T-helper 2 cell treated with Interferon-gamma antibody and Interleukin-4, amounts not matched to agents 5 μg/mL and 100 μg/mL, for 36 hours (primary cell): Measurements from ENCODE around the gene JPT1.

Experiments used
- DNase-seq: peaks from one replicate; pipeline ENCODE4 v3.0.0; 2021; ENCODE audit warnings: low spot score
- H3K27ac Mint-ChIP-seq: one replicate; pipeline ENCODE4 v1.8.0; 2021; ENCODE audit warnings: mild to moderate bottlenecking, mixed read lengths
- H3K27me3 Mint-ChIP-seq: one replicate; pipeline ENCODE4 v1.8.0; 2021; ENCODE audit warnings: low read depth, mixed read lengths
- H3K36me3 Mint-ChIP-seq: one replicate; pipeline ENCODE4 v1.8.0; 2021; ENCODE audit warnings: low read depth, mixed read lengths
- H3K4me1 Mint-ChIP-seq: one replicate; pipeline ENCODE4 v1.8.0; 2021; ENCODE audit warnings: low read depth, mixed read lengths
- H3K4me3 Mint-ChIP-seq: one replicate; pipeline ENCODE4 v1.8.0; 2022; ENCODE audit warnings: mild to moderate bottlenecking, moderate library complexity, mixed read lengths
- H3K9me3 Mint-ChIP-seq: one replicate; pipeline ENCODE4 v1.8.0; 2021; ENCODE audit warnings: mixed read lengths

JPT1 gene

DNA sequence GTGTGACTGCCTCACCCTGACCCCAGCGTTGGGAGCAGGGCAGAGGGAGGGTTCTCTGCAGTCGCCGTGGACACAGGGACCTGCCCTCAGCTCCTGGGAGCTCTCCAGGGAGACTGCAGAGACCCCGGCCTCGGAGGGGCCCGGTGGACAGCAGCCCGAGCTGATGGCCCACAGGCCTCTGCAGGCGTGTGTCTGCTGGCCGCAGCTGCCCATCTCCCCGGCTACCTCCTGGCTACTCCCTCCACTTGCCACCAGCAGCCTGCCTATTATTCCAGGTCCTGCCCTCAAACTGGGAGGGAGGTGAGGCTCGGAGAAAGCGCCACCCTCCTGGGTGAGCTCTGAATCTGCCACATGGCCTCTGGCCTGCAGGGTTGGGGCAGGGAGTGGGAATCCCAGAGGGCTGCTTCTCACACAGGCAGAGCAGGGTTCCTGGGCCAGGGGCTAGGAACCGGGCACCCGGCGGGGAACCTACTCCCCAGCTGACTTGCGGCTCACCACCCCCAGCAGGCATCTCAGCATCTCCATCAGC is 59.4 kb downstream of the JPT1 start:
- no peak for DNase-seq
- Mint-ChIP-seq H3K4me1 (peaks cover 8% of the 10 kb centered on the region), H3K27ac (no peak overlapping the region), H3K9me3 (no peaks in the 10 kb centered on the region), H3K27me3 (no peaks in the 10 kb centered on the region), H3K36me3 (peaks cover 2% of the 10 kb centered on the region), H3K4me3 (no peak overlapping the region)

GRCh38 chr17:75093548-75094158 is 60.7 kb downstream of the JPT1 start:
- Mint-ChIP-seq H3K27me3 (no peaks in the 10 kb centered on the region), H3K4me3 (no peak overlapping the region), H3K9me3 (no peaks in the 10 kb centered on the region), H3K27ac (no peak overlapping the region), H3K36me3 (peaks cover 2% of the 10 kb centered on the region), H3K4me1 (peaks cover 20% of the 10 kb centered on the region)
- DNase-seq = no peak

DNA sequence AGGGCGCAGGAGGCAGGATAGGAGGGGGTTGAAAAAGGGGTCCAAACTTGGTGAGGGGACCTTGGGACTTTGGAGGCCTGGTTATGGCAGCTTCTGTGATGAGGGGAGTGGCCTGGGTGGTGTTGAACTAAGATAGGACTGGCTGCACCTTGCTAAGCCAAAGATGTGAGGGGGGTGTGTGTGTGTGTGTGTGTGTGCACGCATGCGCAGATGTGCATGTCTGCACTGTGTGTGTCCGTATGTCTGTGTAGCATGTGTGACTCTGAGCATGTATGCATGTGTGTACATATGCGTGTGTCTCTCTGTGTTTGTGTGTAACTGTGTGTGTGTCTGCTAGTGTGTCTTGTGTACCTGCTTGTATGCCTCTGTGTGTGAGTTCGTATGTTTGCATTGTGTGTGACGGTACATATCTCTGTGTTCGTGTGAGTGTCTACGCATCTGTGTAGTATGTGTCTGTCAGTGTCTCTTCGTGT is 62.4 kb downstream of the JPT1 start:
- Mint-ChIP-seq H3K4me1 (peaks cover 27% of the 10 kb centered on the region), H3K27ac (no peak overlapping the region), H3K4me3 (no peak overlapping the region)

DNA sequence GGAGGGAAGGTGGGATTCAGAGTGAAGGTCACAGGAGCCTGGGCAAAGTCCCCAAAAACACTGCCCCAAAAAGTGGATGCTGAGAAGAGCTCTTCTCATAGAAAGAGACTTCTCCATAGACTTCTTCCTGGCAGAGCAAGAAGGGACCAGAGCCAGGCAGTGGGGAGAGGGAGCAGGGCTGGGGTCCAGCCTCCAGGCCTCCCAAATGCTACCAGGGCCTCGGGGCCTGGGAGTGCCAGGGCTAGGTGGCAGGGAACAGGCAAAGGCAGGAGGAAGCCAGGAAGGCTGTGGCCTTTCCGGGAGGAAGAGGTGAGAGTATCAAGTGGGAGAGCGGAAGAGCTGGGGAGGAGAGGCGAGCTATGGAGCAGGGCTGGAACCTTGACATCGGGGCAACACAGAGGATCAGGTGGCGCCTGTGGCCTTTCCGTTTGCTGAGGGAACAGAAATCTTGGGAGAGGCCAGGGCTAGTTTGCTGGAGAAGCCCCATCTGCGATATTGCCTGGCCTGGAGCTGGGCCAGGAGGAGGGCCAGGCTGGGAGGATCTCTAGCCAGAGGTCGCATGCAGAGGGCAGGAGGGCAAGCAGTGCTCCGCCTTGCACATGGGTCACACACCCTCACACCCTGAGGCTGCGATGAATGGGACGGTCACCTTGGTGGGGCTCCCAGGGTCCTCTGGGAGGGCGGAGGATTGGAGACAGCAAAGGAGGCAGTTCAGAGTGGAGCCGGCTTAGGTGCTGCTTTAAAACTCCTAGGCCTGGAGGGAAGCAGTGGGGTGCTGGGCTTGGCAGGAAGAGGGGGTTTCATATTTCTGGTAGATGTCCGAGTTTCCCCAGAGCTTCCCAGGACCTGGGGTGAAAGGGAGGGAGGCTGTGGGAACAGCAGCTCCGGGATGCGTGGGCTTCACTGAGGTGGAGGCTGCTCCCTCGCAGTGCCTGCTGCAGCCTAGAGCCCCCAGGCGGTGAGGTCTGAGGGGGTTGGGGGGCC is 63.1 kb downstream of the JPT1 start:
- peaks cover 31% of the 10 kb centered on the region for H3K4me1 Mint-ChIP-seq
- peaks cover 2% of the 10 kb centered on the region for H3K36me3 Mint-ChIP-seq
- no peak overlapping the region for H3K27ac Mint-ChIP-seq
- no peak for DNase-seq
- no peaks in the 10 kb centered on the region for H3K27me3 Mint-ChIP-seq
- H3K9me3 Mint-ChIP-seq = no peaks in the 10 kb centered on the region
- no peak overlapping the region for H3K4me3 Mint-ChIP-seq

More for the DNA sequence above, 62.4 kb downstream of the JPT1 start:
- Mint-ChIP-seq H3K27me3 (no peaks in the 10 kb centered on the region), H3K9me3 (no peaks in the 10 kb centered on the region), H3K36me3 (peaks cover 2% of the 10 kb centered on the region)
- no peak for DNase-seq

DNA sequence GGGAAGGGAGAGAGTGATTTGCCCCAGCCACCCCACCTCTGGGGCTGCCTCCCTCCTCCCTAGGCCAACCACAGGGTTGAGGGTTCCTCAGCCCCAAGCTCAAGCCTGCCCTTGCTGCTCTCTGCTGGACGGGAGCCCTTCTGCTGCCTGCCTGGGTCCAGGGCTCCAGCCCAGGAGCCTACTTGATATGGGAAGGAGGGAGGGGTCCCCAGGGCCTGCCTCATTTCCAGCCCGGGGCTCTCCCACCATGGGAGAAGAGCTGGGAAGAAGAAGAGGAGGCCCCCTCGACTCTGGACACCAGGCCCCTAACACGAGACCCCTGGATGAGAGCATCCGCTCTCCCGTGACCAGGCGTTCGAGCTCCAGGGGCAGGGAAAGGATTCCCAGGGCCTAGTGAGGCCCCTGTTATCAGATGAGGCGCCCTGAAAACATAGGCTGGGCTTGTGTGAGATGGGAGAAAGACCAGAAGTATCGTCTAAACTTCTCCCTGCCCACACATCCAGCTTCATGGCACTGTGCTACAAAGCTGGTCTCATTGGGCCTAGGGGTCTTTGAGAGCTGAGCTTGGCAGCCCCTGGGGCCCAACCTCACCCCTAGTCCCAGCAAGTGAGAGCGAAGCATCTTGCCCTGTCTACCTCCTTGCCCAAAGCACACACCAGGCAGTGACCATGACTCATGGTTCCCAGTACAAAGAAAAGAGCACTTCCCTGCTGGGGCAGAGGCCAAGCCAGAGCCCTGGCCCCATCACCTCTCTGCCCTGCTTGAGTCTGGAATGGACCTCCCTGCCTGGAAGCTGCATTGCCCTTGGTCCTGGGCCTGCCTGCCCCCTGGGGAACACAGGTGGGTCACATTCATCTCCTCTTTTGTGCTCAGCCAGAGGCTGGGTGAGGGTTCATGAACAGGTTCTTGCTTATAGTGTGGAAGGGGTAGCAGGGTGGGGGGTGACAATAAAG is 65.6 kb downstream of the JPT1 start:
- peaks cover 39% of the 10 kb centered on the region for H3K4me1 Mint-ChIP-seq
- DNase-seq = no peak
- peak overlapping the region; percentile 85 for H3K4me3 Mint-ChIP-seq
- H3K9me3 Mint-ChIP-seq = no peaks in the 10 kb centered on the region
- H3K27ac Mint-ChIP-seq = peak overlapping the region; percentile 67
- peaks cover 2% of the 10 kb centered on the region for H3K36me3 Mint-ChIP-seq
- H3K27me3 Mint-ChIP-seq = no peaks in the 10 kb centered on the region

DNA sequence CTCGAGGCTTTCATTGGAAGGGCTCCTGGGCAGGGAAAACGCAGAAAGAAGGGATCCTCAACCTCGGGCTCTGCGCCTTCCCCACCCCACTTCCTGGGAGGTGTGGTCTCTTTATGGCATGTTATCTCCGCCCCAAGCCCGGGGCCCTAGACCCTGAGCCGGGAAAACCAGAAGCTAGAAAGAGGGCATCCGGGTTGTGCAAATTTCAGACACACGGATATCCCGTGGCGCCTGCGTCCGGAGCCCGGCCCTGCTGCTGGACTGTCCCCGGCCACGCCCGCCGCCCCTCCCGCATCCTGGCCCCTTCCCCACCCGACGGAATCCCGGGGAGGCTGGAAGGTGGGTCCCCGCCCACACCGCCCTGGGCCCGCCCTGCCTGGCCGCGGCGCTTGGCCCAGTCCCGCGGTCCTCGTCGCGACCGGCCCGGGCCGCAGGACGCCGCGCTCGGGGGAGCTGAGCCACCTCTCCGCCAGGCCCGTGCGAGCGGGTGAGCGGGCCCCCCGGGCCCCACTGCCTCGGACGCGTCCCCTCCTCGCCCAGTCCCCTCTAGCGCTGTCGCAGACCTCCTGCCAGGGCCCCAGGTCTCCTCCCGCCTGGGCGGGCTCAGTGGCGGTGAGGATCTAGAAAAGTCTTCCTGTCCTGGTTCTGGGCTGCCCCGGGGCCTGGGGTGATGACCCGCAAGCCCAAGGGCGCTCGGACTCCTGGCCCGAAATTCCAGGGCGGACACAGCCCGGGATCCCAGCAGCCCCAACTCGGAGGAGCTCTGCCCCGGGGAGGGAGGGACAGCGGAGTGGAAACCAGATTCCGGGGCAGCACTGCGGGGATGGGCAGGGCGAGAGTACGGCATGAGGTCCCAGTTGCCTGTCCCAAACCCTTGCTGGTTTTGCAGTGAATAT is 66.5 kb downstream of the JPT1 start, which contains the start of gene SLC16A5:
SLC16A5 (plus strand) TSS at position 397 of the 896 bp plus-strand sequence. CDS start 5,683 bp downstream, outside the sequence.
- Mint-ChIP-seq H3K27me3 (no peaks in the 10 kb centered on the region), H3K27ac (peak within 1 kb of the TSS; percentile 72), H3K36me3 (peaks cover 2% of the 10 kb centered on the region), H3K4me3 (peak within 1 kb of the TSS; percentile 85), H3K4me1 (peaks cover 39% of the 10 kb centered on the region), H3K9me3 (no peaks in the 10 kb centered on the region)
- peak; percentile 58 for DNase-seq

DNA sequence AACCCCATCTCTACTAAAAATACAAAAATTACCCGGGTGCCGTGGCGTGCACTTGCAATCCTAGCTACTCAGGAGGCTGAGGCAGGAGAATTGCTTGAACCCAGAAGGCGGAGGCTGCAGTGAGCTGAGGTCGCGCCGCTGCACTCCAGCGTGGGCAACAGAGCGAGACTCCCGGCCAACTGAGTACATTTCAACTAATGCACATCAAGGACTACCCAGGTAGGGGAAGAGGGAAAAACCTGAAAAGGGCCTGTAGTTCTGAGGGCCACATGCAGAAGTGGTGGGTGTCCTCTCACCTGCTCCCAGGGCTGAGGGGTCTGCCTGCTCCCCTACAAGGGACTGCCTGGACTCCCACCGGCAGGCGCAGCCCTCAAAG is 67.1 kb downstream of the JPT1 start:
- Mint-ChIP-seq H3K36me3 (peaks cover 2% of the 10 kb centered on the region), H3K4me1 (peaks cover 37% of the 10 kb centered on the region), H3K9me3 (no peaks in the 10 kb centered on the region), H3K4me3 (peak overlapping the region; percentile 79), H3K27me3 (no peaks in the 10 kb centered on the region), H3K27ac (peak overlapping the region; percentile 72)
- DNase-seq = no peak

- DNase-seq = no peak
- peaks cover 2% of the 10 kb centered on the region for H3K36me3 Mint-ChIP-seq
- peaks cover 33% of the 10 kb centered on the region for H3K4me1 Mint-ChIP-seq
- peak overlapping the region; percentile 17 for H3K27ac Mint-ChIP-seq
- H3K9me3 Mint-ChIP-seq = no peaks in the 10 kb centered on the region
- H3K27me3 Mint-ChIP-seq = no peaks in the 10 kb centered on the region
- H3K4me3 Mint-ChIP-seq = peak overlapping the region; percentile 79
These were observed 67.7 kb downstream of the JPT1 start for GRCh38 chr17:75086496-75087181.
